UCSD-AML1 (cell line): ENCODE measurements around the gene UEVLD.

Experiments used
- DNase-seq: peaks from one replicate; lab custom pipeline; 2025; ENCODE audit not compliant: unreplicated experiment; lab: John Stamatoyannopoulos, UW

Gene UEVLD

GRCh38 chr11:18590571-18590970 lies 2.0 kb upstream of the UEVLD start:
- no peak for DNase-seq

- DNase-seq: no peak
Measured at GRCh38 chr11:18581825-18582224, 6.7 kb downstream of the UEVLD start.

GRCh38 chr11:18580113-18580766 lies 8.3 kb downstream of the UEVLD start:
- DNase-seq: no peak

GRCh38 chr11:18578975-18579598 lies 9.4 kb downstream of the UEVLD start:
- DNase-seq: no peak

- DNase-seq: no peak
Measured at GRCh38 chr11:18575361-18575760, 13.2 kb downstream of the UEVLD start.

GRCh38 chr11:18567081-18567480 lies 21.5 kb downstream of the UEVLD start:
- no peak for DNase-seq

GRCh38 chr11:18566406-18566805 lies 22.1 kb downstream of the UEVLD start:
- no peak for DNase-seq

- DNase-seq: no peak
Measured at GRCh38 chr11:18564149-18564548, 24.4 kb downstream of the UEVLD start.

GRCh38 chr11:18563090-18563730 lies 25.3 kb downstream of the UEVLD start:
- DNase-seq: no peak

GRCh38 chr11:18548001-18548400 lies 40.5 kb downstream of the UEVLD start:
- no peak for DNase-seq

- no peak for DNase-seq
Measured at GRCh38 chr11:18540207-18541009, 48.1 kb downstream of the UEVLD start.

- DNase-seq: no peak
Measured at GRCh38 chr11:18536209-18536608, 52.3 kb downstream of the UEVLD start.

GRCh38 chr11:18534245-18534644 lies 54.3 kb downstream of the UEVLD start:
- DNase-seq: no peak

GRCh38 chr11:18533365-18533764 lies 55.2 kb downstream of the UEVLD start:
- no peak for DNase-seq

- no peak for DNase-seq
Measured at GRCh38 chr11:18527512-18527911, 61.0 kb downstream of the UEVLD start.

- peak; percentile 94 for DNase-seq
Measured at GRCh38 chr11:18526521-18527296, 61.8 kb downstream of the UEVLD start, which contains the start of gene TSG101. TSG101 (minus strand) TSS chr11:18526942; CDS start chr11:18526816, 126 bp downstream.

GRCh38 chr11:18526130-18526520 lies 62.4 kb downstream of the UEVLD start:
- DNase-seq: no peak

GRCh38 chr11:18524248-18524647 lies 64.3 kb downstream of the UEVLD start:
- DNase-seq: no peak

- DNase-seq: no peak
Measured at GRCh38 chr11:18523084-18523483, 65.5 kb downstream of the UEVLD start.

- DNase-seq: no peak
Measured at GRCh38 chr11:18522388-18522787, 66.1 kb downstream of the UEVLD start.

- DNase-seq: no peak
Measured at GRCh38 chr11:18521122-18521521, 67.4 kb downstream of the UEVLD start.
